Stimulated activated CD4-positive, alpha-beta T cell treated with anti-CD3 and anti-CD28 coated beads, TNF-alpha, amount 100 ng/mL, for 1 hour (primary cell): ENCODE measurements around the gene TOGARAM1.
"Not testable (repeated sequence)": the region's sequence is repeated elsewhere in the genome, so short reads cannot be mapped to it uniquely, and the experiment has no call there.

ENCODE experiments used
- DNase-seq, 3 donors: peaks; one replicate each; pipeline ENCODE4 v3.0.0-alpha.2; 2020; ENCODE audit warnings: low read depth in 3 of 3, low spot score in 1 of 3

Gene TOGARAM1

DNA sequence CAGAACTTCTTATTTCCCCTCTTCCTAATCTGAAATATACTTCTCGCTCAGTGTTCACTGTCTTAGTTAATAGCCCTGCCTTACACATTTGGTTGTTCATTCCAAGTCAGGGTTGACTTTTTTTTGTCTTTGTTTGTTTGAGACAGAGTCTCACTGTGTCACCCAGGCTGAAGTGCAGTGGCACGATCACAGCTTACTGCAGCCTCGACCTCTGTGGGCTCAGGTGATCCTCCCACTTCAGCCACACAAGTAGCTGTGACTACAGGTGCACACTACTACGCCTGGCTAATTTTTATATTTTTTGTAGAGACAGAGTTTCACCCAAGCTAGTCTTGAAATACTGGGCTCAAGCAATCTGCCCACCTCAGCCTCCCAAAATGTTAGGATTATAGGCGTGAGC is 79.7 kb downstream of the TOGARAM1 start:
- DNase-seq, result no peak

- no peak for DNase-seq
Measured at GRCh38 chr14:45044638-45045037, 82.6 kb downstream of the TOGARAM1 start.

DNA sequence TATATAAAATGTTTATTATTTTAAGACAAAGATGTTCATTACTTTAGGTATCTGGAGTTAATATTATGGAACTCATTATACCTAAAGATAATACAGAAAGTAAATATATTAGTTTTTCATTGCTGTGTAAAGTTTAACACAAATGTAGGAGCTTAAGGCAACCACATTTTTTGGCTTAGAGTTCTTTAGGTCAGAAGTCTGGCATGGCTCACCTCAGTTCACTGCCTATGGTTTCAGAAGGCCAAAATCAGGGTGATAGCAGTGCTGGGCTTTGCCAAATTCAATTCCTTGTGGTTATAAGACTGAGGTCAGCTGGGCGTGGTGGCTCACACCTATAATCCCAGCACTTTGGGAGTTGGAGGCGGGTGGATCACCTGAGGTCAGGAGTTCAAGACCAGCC is 86.4 kb downstream of the TOGARAM1 start:
- no peak for DNase-seq

- DNase-seq, result no peak
Measured at GRCh38 chr14:45051180-45051579, 89.2 kb downstream of the TOGARAM1 start.

DNA sequence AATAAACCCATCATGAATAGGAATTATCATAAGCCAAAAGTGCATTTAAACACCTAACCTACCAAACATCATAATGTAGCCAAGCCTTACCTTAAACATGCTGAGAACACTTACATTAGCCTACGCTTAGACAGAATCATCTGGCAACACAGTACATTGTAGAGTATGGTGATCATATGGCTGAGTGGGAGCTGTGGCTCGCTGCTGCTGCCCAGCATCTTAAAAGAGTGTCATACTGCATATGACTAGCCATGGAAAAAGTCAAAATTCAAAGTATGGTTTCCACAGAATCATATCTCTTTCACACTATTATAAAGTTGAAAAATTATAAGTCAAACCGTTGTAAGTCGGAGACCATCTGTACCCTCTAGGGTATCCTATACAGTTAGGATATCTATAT is 89.9 kb downstream of the TOGARAM1 start:
- DNase-seq, result no peak

GRCh38 chr14:45057349-45057748 is 95.4 kb downstream of the TOGARAM1 start:
- no peak for DNase-seq

GRCh38 chr14:45057881-45058364 is 95.9 kb downstream of the TOGARAM1 start:
- no peak for DNase-seq

GRCh38 chr14:45060551-45060950 is 98.6 kb downstream of the TOGARAM1 start:
- no peak for DNase-seq

GRCh38 chr14:45065540-45065939 is 103.5 kb downstream of the TOGARAM1 start:
- no peak for DNase-seq

DNA sequence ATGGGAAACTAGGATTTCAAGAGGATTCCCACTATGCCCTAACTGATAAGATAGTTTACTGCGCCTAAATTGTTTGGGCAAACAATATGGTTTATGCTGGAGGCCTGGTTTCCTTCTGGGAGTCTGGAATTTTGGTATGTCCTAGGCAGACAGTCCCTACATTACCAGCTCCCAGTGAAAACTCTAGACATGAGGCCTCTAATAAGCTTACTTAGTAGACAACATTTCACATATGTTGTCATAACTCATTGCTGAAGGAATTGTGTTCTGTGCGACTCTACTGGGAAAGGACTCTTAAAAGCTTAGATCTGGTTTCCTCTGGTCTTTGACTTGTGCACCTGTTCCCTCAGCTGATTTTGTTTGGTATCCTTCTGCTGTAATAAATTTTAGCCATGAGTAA is 104.0 kb downstream of the TOGARAM1 start:
- DNase-seq, result no peak

DNA sequence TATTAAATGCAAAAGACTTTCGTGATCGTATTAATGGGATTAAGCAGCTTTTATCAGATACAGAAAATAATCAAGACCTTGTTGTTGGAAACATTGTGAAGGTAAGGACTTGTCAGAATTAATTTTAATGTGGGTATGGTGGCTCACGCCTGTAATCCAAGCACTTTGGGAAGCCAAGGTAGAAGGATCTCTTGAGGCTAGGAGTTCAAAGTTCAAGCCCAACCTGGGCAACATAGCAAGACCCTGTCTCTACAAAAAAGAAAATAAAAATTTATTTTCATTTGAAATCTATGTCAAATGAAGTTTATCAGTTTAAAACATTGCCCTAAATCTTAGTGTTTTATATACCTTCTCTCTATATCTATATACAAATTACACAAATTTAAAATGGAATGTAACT is 104.7 kb downstream of the TOGARAM1 start:
- DNase-seq, result no peak

GRCh38 chr14:45068396-45068795 is 106.4 kb downstream of the TOGARAM1 start:
- no peak for DNase-seq

DNA sequence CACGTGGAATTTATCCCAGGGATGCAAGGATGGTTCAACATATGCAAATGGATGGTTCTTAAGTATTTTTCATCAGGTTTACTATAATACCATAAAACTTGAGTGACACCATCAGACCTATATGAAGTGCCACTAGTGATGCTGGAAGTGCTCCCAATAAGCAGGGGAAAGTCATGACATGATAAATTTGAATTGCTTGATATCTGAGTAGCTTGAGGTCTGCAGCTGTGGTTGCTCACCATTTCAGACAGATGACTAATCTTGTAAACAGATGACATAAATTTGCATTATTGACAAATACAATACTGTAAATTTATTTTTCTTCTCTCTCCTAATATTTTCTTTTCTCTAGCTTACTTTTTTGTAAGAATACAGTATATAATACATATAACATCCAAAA is 108.2 kb downstream of the TOGARAM1 start:
- no peak for DNase-seq

DNA sequence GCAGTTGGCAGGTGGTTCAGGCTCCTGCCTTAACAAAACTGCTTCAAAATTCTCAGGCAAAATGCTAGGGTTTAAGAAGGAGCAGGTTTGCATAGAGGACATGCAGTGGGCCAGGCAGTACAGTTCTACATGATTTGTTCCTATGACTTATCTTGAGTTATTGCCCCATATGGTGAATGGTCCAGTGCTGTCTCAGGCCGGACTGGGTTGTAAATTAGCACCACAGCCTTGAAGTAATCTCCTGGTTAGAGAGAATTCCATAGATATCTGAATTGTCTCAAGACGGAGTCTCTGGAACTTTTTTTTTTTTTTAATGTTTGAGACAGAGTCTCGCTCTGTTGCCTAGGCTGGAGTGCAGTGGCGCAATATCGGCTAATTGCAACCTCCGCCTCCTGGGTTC is 110.1 kb downstream of the TOGARAM1 start:
- DNase-seq, result no peak

DNA sequence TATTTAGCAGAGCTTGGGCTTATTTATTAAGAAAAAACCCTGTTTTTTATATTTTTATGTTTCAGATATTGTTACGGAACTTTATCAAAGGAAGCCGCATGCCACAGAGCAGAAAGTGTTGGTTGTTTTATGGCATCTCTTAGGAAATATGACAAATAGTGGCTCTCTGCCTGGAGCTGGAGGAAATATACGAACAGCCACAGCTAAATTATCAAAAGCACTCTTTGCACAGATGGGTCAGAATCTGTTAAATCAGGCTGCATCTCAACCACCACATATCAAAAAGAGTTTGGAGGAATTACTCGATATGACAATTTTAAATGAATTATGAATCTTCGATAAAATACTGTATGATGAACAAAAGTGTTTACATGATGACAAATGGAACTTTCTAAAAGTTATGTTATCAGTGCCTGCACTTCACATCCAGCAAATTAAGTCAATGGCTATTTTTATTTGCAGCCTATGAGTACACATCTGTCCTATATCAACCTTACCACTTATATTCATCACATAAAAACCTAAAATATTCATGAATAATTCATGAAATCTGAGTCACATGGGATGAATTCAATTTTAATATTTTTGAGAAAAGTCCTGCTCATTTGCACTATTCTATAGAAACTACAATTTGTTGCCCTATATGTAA is 111.4 kb downstream of the TOGARAM1 start:
- DNase-seq, result no peak

GRCh38 chr14:45078323-45078722 is 116.3 kb downstream of the TOGARAM1 start:
- no peak for DNase-seq

GRCh38 chr14:45080416-45080968 is 118.5 kb downstream of the TOGARAM1 start:
- not testable (repeated sequence) for DNase-seq

DNA sequence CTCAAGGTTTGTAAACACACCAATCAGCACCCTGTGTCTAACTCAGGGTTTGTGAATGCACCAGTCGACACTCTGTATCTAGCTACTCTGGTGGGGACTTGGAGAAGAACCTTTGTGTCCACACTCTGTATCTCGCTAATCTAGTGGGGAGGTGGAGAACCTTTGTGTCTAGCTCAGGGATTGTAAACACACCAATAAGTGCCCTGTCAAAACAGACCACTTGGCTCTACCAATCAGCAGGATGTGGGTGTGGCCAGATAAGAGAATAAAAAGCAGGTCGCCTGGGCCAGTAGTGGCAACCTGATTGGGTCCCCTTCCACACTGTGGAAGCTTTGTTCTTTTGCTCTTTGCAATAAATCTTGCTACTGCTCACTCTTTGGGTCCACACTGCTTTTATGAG is 119.1 kb downstream of the TOGARAM1 start:
- not testable (repeated sequence) for DNase-seq

- DNase-seq, result no peak
Measured at GRCh38 chr14:45082420-45082819, 120.4 kb downstream of the TOGARAM1 start.

DNA sequence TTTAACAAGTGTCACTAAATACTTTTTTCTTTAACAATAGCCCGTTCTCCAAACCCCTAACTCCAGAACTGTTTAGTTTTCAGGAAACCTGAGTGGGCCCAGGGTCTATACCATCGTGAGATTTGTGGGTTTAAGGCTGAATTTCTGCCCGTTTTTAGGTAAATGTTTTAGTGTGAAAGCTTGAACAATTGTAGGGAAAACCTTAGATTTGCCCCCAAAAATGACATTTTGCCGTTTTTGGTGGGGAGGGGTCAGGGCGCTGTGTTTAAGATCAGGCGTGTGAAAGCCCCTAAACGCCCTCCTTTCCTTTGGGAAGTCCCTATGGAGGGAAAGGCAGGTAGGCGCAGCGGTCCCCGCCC is 121.6 kb downstream of the TOGARAM1 start:
- DNase-seq, result no peak

- DNase-seq, result peak; percentile 88 to 93 (median 92)
Measured at GRCh38 chr14:45083976-45084722, 122.2 kb downstream of the TOGARAM1 start, which contains the start of gene PRPF39. Gene PRPF39, plus strand, starts transcription at chr14:45084116. Its CDS starts 11,124 bp downstream, at chr14:45095240.

DNA sequence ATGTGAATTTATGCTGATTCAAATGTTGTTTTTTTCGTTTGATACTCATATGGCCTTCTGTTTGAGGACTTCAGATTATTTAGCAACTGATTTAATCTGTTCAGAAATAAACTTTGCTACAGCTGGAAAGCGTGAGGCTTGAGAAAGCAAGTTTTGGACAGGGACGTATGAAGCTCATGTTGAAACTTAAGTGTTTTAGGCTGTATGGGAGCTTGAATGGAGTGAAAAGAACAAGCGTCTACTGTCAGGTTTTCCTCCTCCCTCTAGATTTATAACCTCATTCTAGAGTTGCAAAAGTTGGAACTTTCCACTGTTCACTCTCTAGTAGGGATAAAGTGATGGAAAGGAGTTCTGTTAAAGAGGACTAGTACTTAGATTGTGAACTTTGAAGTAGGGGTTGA is 123.0 kb downstream of the TOGARAM1 start:
- no peak for DNase-seq
